GM19099 (cell line): ENCODE results near the gene RSPH6A.

Experiments
- POLR2A ChIP-seq: IDR thresholded peaks from 3 replicates; pipeline ENCODE4 v1.6.1; 2011; ENCODE audit warnings: low read depth; ENCODE audit not compliant: insufficient read length; ENCODE audit errors: extremely low read depth

RSPH6A gene

DNA sequence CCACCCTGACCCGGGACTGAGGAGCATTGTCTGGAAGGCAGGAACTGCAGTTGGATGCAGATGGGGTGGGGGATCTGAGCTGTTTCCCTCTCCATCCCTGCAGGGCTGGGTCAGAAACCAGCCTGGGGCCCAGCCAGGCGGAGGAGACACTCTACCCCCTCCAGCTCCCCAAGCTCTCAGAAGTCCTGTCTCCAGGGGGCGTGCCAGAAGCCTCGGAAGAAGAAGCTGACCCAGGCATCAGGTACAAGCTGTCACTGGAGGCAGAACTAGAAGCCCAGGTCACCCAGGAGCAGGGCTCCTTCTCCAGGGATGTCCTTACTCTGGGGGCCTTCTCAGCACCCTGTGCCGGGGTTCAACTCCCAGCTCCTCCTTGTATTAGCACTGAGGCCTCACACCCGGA lies 61.6 kb downstream of the RSPH6A start:
- TF ChIP-seq POLR2A: no peak

- no peak for TF ChIP-seq POLR2A
Measured at GRCh38 chr19:45752639-45753038, 62.5 kb downstream of the RSPH6A start.

GRCh38 chr19:45747513-45747912 lies 67.6 kb downstream of the RSPH6A start:
- no peak for TF ChIP-seq POLR2A

DNA sequence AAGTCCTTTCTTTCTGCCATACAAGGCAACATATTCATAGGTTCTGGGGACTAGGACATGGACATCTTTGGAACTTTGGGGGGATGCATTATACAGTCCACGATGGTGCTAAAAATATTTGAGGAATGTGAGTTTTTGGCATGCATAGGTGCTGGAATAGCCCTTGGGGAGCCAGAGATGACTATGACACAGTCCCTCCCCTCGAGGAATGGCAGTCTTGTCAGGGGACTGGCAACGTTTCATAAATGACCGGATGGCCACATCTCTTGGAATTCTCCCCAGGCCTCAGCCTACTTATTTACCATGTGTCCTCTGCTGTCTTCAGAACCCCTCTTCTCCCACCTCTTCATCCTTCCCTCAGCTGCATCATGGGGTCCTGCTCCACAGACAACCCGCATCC lies 68.2 kb downstream of the RSPH6A start:
- TF ChIP-seq POLR2A: no peak
